Lower leg skin (tissue), 3 donors: ENCODE results near the gene CAT.

Experiments used
- CTCF ChIP-seq, 3 donors: fragments of 450-650 bp; IDR thresholded peaks; one replicate each; pipeline ENCODE4 v1.5.1; 2016; ENCODE audit warnings: antibody characterized with exemption in 3 of 3, mild to moderate bottlenecking in 3 of 3, moderate library complexity in 2 of 3
- POLR2A ChIP-seq, 2 donors: fragments of 450-650 bp; IDR thresholded peaks; one replicate each; pipeline ENCODE4 v1.6.1; 2016 to 2017; ENCODE audit warnings: antibody characterized with exemption in 2 of 2, mild to moderate bottlenecking in 1 of 2, moderate library complexity in 1 of 2

GRCh38 chr11:34415538-34415937 lies 23.2 kb upstream of the CAT start:
- TF ChIP-seq CTCF (IDR thresholded peaks at IDR 0.05), result no peak
- no peak for TF ChIP-seq POLR2A (IDR thresholded peaks at IDR 0.05)
